BE2C (cell line): ENCODE data around the gene CD3E.

Source experiments
- DNase-seq: peaks from one replicate; pipeline ENCODE4 v3.0.0-alpha.2; 2020
- H3K27me3 ChIP-seq: fragments of 250-450 bp; sonication (Bioruptor Pico); 2 replicates; pipeline ENCODE4 v1.5.1; 2020; ENCODE audit warnings: mild to moderate bottlenecking
- H3K36me3 ChIP-seq: fragments of 250-450 bp; sonication (Bioruptor Pico); 2 replicates; pipeline ENCODE4 v1.5.1; 2020; ENCODE audit warnings: mild to moderate bottlenecking
- H3K4me1 ChIP-seq: fragments of 250-450 bp; sonication (Bioruptor Pico); 2 replicates; pipeline ENCODE4 v1.5.1; 2020
- H3K4me3 ChIP-seq: 2 replicates; pipeline ENCODE4 v1.5.1; 2011; ENCODE audit warnings: low read depth, low read length
- H3K9me3 ChIP-seq: fragments of 250-450 bp; sonication (Bioruptor Pico); 2 replicates; pipeline ENCODE4 v1.5.1; 2020
- TF ChIP-seq, protein P1 (sequence below): IDR thresholded peaks from 2 replicates; pipeline ENCODE4 v1.5.1; 2012; ENCODE audit warnings: mild to moderate bottlenecking, low read depth, low read length

CD3E gene

DNA sequence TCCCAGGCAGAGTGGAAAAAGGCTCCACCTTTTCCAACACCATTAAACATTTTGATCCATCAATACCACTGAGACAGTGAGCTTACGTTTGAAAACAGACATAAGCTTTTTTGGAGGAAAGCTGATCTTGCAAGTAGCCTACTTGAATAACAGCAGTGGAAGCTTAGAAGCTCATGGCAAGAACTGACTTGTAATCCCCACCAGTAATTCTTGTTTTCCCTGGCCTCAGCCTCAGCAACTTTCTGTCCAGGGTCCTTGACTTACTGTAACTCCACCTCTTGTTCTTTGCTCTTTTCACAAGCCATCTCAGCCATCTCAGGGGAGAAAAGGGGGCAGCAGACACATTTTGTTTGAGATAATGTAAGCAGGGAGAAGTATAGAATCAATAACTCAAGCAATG is 28.1 kb upstream of the CD3E start:
- Histone ChIP-seq H3K36me3 (no peaks in the 10 kb centered on the region), H3K27me3 (peaks cover 32% of the 10 kb centered on the region)
- TF ChIP-seq, protein P1, sequence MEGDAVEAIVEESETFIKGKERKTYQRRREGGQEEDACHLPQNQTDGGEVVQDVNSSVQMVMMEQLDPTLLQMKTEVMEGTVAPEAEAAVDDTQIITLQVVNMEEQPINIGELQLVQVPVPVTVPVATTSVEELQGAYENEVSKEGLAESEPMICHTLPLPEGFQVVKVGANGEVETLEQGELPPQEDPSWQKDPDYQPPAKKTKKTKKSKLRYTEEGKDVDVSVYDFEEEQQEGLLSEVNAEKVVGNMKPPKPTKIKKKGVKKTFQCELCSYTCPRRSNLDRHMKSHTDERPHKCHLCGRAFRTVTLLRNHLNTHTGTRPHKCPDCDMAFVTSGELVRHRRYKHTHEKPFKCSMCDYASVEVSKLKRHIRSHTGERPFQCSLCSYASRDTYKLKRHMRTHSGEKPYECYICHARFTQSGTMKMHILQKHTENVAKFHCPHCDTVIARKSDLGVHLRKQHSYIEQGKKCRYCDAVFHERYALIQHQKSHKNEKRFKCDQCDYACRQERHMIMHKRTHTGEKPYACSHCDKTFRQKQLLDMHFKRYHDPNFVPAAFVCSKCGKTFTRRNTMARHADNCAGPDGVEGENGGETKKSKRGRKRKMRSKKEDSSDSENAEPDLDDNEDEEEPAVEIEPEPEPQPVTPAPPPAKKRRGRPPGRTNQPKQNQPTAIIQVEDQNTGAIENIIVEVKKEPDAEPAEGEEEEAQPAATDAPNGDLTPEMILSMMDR: no peak

GRCh38 chr11:118277312-118277711 is 27.2 kb upstream of the CD3E start:
- Histone ChIP-seq H3K27me3 (peaks cover 25% of the 10 kb centered on the region), H3K9me3 (no peaks in the 10 kb centered on the region), H3K4me1 (no peaks in the 10 kb centered on the region), H3K4me3 (no peak overlapping the region), H3K36me3 (no peaks in the 10 kb centered on the region)
- no peak for DNase-seq
- TF ChIP-seq, protein P1: no peak

More for the DNA sequence above, 28.1 kb upstream of the CD3E start:
- no peaks in the 10 kb centered on the region for H3K4me1 ChIP-seq
- H3K9me3 ChIP-seq: no peaks in the 10 kb centered on the region
- no peak for DNase-seq
- H3K4me3 ChIP-seq: no peak overlapping the region

DNA sequence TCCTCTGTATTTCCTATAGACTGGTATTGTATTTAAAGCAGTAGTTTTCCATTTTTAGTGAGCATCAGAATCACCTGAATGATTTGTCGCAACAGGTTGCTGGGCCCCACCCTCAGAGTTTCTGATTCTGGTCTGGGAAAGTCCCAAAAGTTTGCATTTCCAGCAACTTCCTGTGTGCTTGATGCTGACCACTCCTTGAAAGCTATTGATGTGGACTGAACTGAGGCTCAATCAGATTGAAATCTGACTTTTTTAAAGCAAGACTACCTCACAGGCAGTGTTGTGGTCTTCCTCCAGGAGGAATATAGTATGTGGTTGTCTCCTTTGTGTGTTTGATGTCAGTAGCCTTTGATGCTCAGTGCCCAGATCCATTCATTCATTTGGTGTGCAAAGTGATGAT is 23.2 kb upstream of the CD3E start:
- Histone ChIP-seq H3K9me3 (no peaks in the 10 kb centered on the region), H3K4me1 (no peaks in the 10 kb centered on the region), H3K27me3 (peaks cover 3% of the 10 kb centered on the region; the same call in 1 of the 2 replicates), H3K4me3 (no peak overlapping the region), H3K36me3 (no peaks in the 10 kb centered on the region)
- DNase-seq: no peak
- TF ChIP-seq, protein P1: no peak

DNA sequence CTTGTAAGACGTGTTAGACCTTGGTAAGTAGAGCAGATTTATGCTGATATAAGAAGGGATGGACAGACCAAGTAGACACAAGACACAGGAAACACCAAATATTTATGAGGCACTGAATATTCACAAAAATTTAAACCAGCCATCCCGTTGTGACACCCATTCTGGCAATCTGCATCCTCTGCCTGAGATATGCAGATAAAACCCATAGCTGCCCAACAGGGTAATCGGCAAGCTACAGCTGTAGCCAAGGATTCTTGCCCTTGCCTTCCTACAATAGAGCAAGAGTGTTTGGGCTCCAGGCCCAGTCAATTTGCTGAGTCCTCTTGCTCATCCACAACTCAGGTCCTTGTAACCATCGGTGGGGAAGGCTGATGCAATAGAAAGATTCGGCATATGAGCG is 21.9 kb upstream of the CD3E start:
- H3K9me3 ChIP-seq: no peaks in the 10 kb centered on the region
- TF ChIP-seq, protein P1: no peak
- H3K27me3 ChIP-seq: peaks cover 3% of the 10 kb centered on the region
- DNase-seq: no peak
- no peaks in the 10 kb centered on the region for H3K36me3 ChIP-seq
- no peak overlapping the region for H3K4me3 ChIP-seq
- H3K4me1 ChIP-seq: no peaks in the 10 kb centered on the region

DNA sequence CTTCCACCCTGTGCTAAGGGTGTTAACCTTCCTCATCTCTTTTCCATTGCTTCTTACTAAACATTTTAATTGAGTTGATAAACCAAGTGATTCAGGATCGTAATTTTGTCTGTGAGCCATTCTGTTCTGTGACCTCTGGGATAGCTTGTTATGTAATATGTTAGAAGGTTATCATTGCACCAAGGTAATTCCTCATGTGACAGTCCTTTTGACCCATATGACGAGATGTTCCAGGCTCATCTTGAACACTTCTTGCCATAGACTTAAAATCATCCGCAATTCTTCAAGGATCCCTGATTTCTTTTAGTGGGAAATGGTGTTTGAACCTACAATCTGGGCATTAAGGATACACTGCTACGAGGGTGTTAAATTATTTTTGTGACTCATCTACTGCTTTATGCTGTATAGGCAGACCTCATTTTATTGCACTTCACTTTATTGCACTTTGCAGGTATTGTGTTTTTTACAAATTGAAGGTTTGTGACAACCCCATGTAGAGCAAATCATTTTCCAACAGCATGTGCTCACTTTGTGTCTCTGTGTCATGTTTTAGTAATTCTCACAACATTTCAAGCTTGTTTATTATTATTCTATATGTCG is 21.4 kb upstream of the CD3E start:
- Histone ChIP-seq H3K4me1 (no peaks in the 10 kb centered on the region), H3K9me3 (no peaks in the 10 kb centered on the region), H3K4me3 (no peak overlapping the region), H3K36me3 (no peaks in the 10 kb centered on the region), H3K27me3 (peaks cover 3% of the 10 kb centered on the region)
- TF ChIP-seq, protein P1: no peak
- no peak for DNase-seq

DNA sequence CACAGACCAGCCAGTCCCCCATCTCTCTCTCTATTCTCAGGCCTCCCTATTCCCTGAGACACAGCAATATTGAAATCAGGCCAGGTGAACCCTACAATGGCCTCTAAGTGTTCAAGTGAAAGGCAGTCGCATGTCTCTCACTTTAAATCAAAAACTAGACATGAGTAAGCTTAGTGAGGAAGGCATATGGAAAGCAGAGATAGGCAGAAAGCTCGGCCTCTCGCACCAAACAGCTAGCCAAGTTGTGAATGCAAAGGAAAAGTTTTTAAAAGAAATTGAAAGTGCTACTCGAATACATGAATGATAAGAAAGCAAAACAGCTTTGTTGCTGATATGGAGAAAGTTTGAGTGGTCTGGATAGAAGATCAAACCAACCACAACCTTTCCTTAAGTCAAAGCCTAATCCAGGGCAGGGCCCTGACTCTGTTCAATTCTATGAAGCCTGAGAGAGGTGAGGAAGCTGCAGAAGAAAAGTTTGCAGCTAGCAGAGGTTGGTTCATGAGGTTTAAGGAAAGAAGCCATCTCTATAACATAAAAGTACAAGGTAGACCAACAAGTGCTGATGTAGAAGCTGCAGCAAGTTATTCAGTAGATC is 20.7 kb upstream of the CD3E start:
- Histone ChIP-seq H3K4me3 (no peak overlapping the region), H3K4me1 (no peaks in the 10 kb centered on the region), H3K27me3 (peaks cover 3% of the 10 kb centered on the region), H3K36me3 (no peaks in the 10 kb centered on the region), H3K9me3 (no peaks in the 10 kb centered on the region)
- DNase-seq: no peak
- TF ChIP-seq, protein P1: no peak
